SK-N-SH (cell line): ENCODE data around the gene BOD1. TPM values are rescaled to one million over a fixed set of nuclear protein-coding genes. Genes with fewer than 3 reads are reported as not detected.

Experiments
- CTCF ChIA-PET: fragments of 300-600, 350-600 bp; formaldehyde crosslinking; extraction: SDS; loops from one replicate; lab custom pipeline; 2021; lab: Yijun Ruan, JAX
- POLR2A ChIA-PET: fragments of 350-600 bp; sonication (Branson Sonifier 250); formaldehyde crosslinking; extraction: SDS; loops from one replicate; lab custom pipeline; 2020; ENCODE audit warnings: antibody characterized with exemption, inconsistent platforms; lab: Yijun Ruan, JAX
- DNase-seq: peaks from one replicate; pipeline ENCODE4 v3.0.0; 2012
- H2AFZ ChIP-seq: fragments of 200-600 bp; sonication (generic); 2 replicates; pipeline ENCODE4 v1.8.1; 2016; ENCODE audit warnings: antibody characterized with exemption, mild to moderate bottlenecking, low read depth
- H3F3A ChIP-seq: fragments of 200-600 bp; sonication (generic); replicated peaks from 2 replicates; pipeline ENCODE3; 2016; ENCODE audit warnings: antibody characterized with exemption, mild to moderate bottlenecking; ENCODE audit not compliant: insufficient read depth
- H3K27ac ChIP-seq, 2 experiments: fragments of 200-500 bp in 1 of 2; fragments of 200-600 bp in 1 of 2; sonication (Bioruptor generic) in 1 of 2; sonication (generic), shearing (Covaris generic) in 1 of 2; 2 replicates each; pipeline versions ENCODE4 v1.5.1 to v1.6.1; 2014 to 2016; ENCODE audit warnings: low read depth in 2 of 2, inconsistent platforms in 1 of 2, low read length in 1 of 2, mild to moderate bottlenecking in 1 of 2, mixed read lengths in 1 of 2
- H3K27me3 ChIP-seq: fragments of 200-600 bp; sonication (generic), shearing (Covaris generic); 2 replicates; pipeline ENCODE4 v1.6.1; 2016; ENCODE audit warnings: mixed run types; ENCODE audit not compliant: insufficient read depth
- H3K36me3 ChIP-seq, 2 experiments: fragments of 200-500 bp in 1 of 2; fragments of 200-600 bp in 1 of 2; sonication (Bioruptor generic) in 1 of 2; sonication (generic) in 1 of 2; replicated peaks in 1 of 2; 2 replicates each; pipeline versions ENCODE3 to v1.5.1; 2014 to 2016; ENCODE audit warnings: low read length in 1 of 2, mild to moderate bottlenecking in 1 of 2; ENCODE audit not compliant: insufficient read depth in 2 of 2, control insufficient read depth in 1 of 2
- H3K4me1 ChIP-seq, 2 experiments: fragments of 200-500 bp in 1 of 2; fragments of 200-600 bp in 1 of 2; sonication (Bioruptor generic) in 1 of 2; sonication (generic), shearing (Covaris generic) in 1 of 2; 2 replicates each; pipeline versions ENCODE4 v1.5.1 to v1.6.1; 2014 to 2016; ENCODE audit warnings: low read depth in 1 of 2, low read length in 1 of 2, mixed run types in 1 of 2; ENCODE audit not compliant: insufficient read depth in 2 of 2, control insufficient read depth in 1 of 2
- H3K4me2 ChIP-seq: fragments of 200-600 bp; sonication (generic), shearing (Covaris generic); 2 replicates; pipeline ENCODE4 v1.6.1; 2017; ENCODE audit warnings: mixed run types
- H3K4me3 ChIP-seq, 2 experiments: fragments of 200-500 bp in 1 of 2; fragments of 200-600 bp in 1 of 2; sonication (Bioruptor generic) in 1 of 2; sonication (generic), shearing (Covaris generic) in 1 of 2; 2 replicates each; pipeline versions ENCODE4 v1.5.1 to v1.8.1; 2014 to 2016; ENCODE audit warnings: low read depth in 2 of 2, inconsistent platforms in 1 of 2, low read length in 1 of 2, mild to moderate bottlenecking in 1 of 2, mixed read lengths in 1 of 2, moderate library complexity in 1 of 2
- H3K79me2 ChIP-seq: fragments of 200-600 bp; sonication (generic); 2 replicates; pipeline ENCODE4 v1.8.1; 2017; ENCODE audit warnings: mild to moderate bottlenecking; ENCODE audit not compliant: insufficient read depth
- H3K9ac ChIP-seq: fragments of 200-600 bp; sonication (generic); 2 replicates; pipeline ENCODE4 v1.6.1; 2017; ENCODE audit warnings: mixed run types
- H3K9me2 ChIP-seq: fragments of 200-600 bp; sonication (generic); 2 replicates; pipeline ENCODE4 v1.6.1; 2017; ENCODE audit warnings: mixed run types
- H3K9me3 ChIP-seq: fragments of 200-600 bp; sonication (generic); 2 replicates; pipeline ENCODE4 v1.6.1; 2017; ENCODE audit warnings: mixed run types, mild to moderate bottlenecking, moderate library complexity
- H4K20me1 ChIP-seq: fragments of 200-600 bp; sonication (generic); 2 replicates; pipeline ENCODE4 v1.6.1; 2017; ENCODE audit warnings: mild to moderate bottlenecking, mixed run types; ENCODE audit not compliant: insufficient read depth
- CHD2 ChIP-seq: fragments of 150-350 bp; IDR thresholded peaks from 2 replicates; pipeline ENCODE4 v1.6.1; 2018; ENCODE audit warnings: low read length; ENCODE audit not compliant: partially characterized antibody
- ELF1 ChIP-seq: IDR thresholded peaks from 2 replicates; pipeline ENCODE4 v1.4.0; 2012
- EZH2phosphoT487 ChIP-seq: fragments of 200-600 bp; sonication (generic); IDR thresholded peaks from 2 replicates; pipeline ENCODE4 v1.6.1; 2017; ENCODE audit warnings: low read depth, mixed run types, mild to moderate bottlenecking, antibody characterized with exemption, moderate library complexity, borderline replicate concordance
- FOSL2 ChIP-seq: IDR thresholded peaks from 2 replicates; pipeline ENCODE4 v1.4.0; 2012; ENCODE audit warnings: low read depth, mild to moderate bottlenecking, moderate library complexity, borderline replicate concordance
- FOXJ3 ChIP-seq: sonication (generic); formaldehyde crosslinking; IDR thresholded peaks from 2 replicates; pipeline ENCODE4 v1.5.1; 2020; ENCODE audit warnings: mild to moderate bottlenecking, missing genetic modification reagents
- FOXM1 ChIP-seq: IDR thresholded peaks from 2 replicates; pipeline ENCODE4 v1.4.0; 2012; ENCODE audit warnings: low read depth, mild to moderate bottlenecking
- GABPA ChIP-seq: IDR thresholded peaks from 2 replicates; pipeline ENCODE4 v1.4.0; 2012; ENCODE audit warnings: low read depth, mild to moderate bottlenecking
- JUND ChIP-seq: IDR thresholded peaks from 2 replicates; pipeline ENCODE4 v1.4.0; 2012
- MXI1 ChIP-seq: IDR thresholded peaks from 2 replicates; pipeline ENCODE4 v1.6.1; 2012; ENCODE audit warnings: mild to moderate bottlenecking, low read depth, low read length, improper control_type of control experiment
- NFIC ChIP-seq: IDR thresholded peaks from 2 replicates; pipeline ENCODE4 v1.4.0; 2012; ENCODE audit warnings: borderline replicate concordance
- NRF1 ChIP-seq: IDR thresholded peaks from 2 replicates; pipeline ENCODE4 v1.6.1; 2012; ENCODE audit warnings: low read depth, mild to moderate bottlenecking, low read length
- POLR2AphosphoS5 ChIP-seq: IDR thresholded peaks from 2 replicates; pipeline ENCODE4 v1.6.1; 2012; ENCODE audit warnings: low read depth, low read length
- RAD21 ChIP-seq: IDR thresholded peaks from 2 replicates; pipeline ENCODE4 v1.6.1; 2012; ENCODE audit warnings: mild to moderate bottlenecking, low read length
- TAF1 ChIP-seq: IDR thresholded peaks from 2 replicates; pipeline ENCODE4 v1.6.1; 2012; ENCODE audit warnings: low read depth, mild to moderate bottlenecking, low read length, moderate library complexity, borderline replicate concordance
- TCF12 ChIP-seq: IDR thresholded peaks from 2 replicates; pipeline ENCODE4 v1.4.0; 2012
- TEAD4 ChIP-seq: IDR thresholded peaks from 2 replicates; pipeline ENCODE4 v1.4.0; 2012; ENCODE audit warnings: mild to moderate bottlenecking, borderline replicate concordance; ENCODE audit not compliant: insufficient read depth
- WGBS: methylation state at CpG from one replicate; pipeline ENCODE4 v1.1.6; 2017; ENCODE audit warnings: low lambda C conversion rate; 5-methylcytosine and 5-hydroxymethylcytosine counted together
- polyA plus RNA-seq, 3 experiments: library from polyadenylated mRNA; depleted of rRNA; stranded (reverse); fragments of >200 nt; gene quantifications; 2 replicates each; pipeline ENCODE4 v1.2.3, GENCODE V29; 2012
- TF ChIP-seq, protein P1 (sequence below): IDR thresholded peaks from 2 replicates; pipeline ENCODE4; 2012
- TF ChIP-seq, protein P2 (sequence below): IDR thresholded peaks from 2 replicates; pipeline ENCODE4 v1.4.0; 2012; ENCODE audit warnings: low read depth
- TF ChIP-seq, protein P3 (sequence below): IDR thresholded peaks from 2 replicates; pipeline ENCODE4 v1.4.0; 2012; ENCODE audit warnings: low read depth, borderline replicate concordance
- TF ChIP-seq, protein P4 (sequence below): fragments of 200-600 bp; sonication (generic); IDR thresholded peaks from 2 replicates; pipeline ENCODE4 v1.6.1; 2017; ENCODE audit warnings: antibody characterized with exemption, mild to moderate bottlenecking, moderate library complexity

BOD1 gene
- polyA plus RNA-seq, 1 of the 3 experiments (the other 2 are of a cell fraction): 45.3 TPM

DNA sequence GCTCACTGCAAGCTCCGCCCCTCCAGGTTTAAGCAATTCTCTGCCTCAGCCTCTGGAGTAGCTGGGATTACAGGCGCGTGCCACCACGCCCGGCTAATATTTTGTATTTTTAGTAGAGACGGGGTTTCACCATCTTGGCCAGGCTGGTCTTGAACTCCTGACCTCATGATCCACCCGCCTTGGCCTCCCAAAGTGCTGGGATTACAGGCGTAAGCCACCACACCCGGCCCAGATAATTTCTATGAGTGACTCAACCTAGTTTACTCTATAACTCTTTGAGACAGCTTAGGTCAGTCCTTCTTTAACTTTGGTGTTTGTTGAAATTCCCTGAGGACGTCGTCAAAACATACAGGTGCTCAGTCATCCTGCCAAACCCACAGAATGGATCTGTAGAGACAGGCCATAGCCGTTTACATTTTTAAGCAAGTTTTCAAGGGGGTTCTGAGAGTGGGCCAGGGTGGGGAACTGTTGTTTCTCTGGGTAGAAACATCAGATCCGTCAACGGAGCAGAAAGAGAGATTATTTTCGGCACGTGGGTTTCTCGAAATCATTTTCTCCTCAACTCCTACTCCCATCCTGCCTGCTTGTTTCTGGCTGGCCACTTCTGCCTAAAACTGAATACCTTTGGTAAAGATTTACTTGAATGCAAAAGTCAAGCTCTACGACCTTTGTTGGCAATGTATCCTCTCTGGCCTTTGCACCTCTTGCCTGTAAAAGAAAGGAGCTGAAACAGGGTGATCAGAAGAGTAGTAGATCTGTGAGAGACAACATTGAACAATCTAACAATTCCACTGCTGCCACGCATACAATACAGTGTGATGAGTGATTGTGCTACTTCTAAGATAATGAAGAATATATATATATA, 6.0 kb upstream of the BOD1 start:
- CTCF ChIA-PET: interaction anchor here (0.8 to 14.1 kb wide), 3 partner anchors 303 to 695 kb away, joined by 5 to 162 read pairs (median 11); no protein-coding TSS in a partner anchor
- Histone ChIP-seq H2AFZ (no peak overlapping the region), H3K9me2 (no peaks in the 10 kb centered on the region), H3K27me3 (no peaks in the 10 kb centered on the region), H3K4me2 (no peak overlapping the region), H3K9ac (no peak overlapping the region), H3K27ac (no peak overlapping the region), H3F3A (no peaks in the 10 kb centered on the region), H3K9me3 (no peaks in the 10 kb centered on the region), H3K4me1 (peaks cover 0 to 5% of the 10 kb centered on the region in 2 experiments; a peak in 1 of 4 replicates), H4K20me1 (no peaks in the 10 kb centered on the region), H3K79me2 (no peaks in the 10 kb centered on the region), H3K4me3 (no peak overlapping the region), H3K36me3 (no peaks in the 10 kb centered on the region)
- no peak for TF ChIP-seq FOXM1
- TF ChIP-seq, protein P1, sequence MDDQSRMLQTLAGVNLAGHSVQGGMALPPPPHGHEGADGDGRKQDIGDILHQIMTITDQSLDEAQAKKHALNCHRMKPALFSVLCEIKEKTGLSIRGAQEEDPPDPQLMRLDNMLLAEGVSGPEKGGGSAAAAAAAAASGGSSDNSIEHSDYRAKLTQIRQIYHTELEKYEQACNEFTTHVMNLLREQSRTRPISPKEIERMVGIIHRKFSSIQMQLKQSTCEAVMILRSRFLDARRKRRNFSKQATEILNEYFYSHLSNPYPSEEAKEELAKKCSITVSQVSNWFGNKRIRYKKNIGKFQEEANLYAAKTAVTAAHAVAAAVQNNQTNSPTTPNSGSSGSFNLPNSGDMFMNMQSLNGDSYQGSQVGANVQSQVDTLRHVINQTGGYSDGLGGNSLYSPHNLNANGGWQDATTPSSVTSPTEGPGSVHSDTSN: no peak
- TF ChIP-seq GABPA: no peak
- no peak for TF ChIP-seq TEAD4
- no peak for TF ChIP-seq NFIC
- TF ChIP-seq TCF12: no peak
- TF ChIP-seq, protein P2, sequence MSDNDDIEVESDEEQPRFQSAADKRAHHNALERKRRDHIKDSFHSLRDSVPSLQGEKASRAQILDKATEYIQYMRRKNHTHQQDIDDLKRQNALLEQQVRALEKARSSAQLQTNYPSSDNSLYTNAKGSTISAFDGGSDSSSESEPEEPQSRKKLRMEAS: no peak
- TF ChIP-seq, protein P3, sequence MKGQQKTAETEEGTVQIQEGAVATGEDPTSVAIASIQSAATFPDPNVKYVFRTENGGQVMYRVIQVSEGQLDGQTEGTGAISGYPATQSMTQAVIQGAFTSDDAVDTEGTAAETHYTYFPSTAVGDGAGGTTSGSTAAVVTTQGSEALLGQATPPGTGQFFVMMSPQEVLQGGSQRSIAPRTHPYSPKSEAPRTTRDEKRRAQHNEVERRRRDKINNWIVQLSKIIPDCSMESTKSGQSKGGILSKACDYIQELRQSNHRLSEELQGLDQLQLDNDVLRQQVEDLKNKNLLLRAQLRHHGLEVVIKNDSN: no peak
- no peak for TF ChIP-seq MXI1
- TF ChIP-seq FOXJ3: no peak
- TF ChIP-seq, protein P4, sequence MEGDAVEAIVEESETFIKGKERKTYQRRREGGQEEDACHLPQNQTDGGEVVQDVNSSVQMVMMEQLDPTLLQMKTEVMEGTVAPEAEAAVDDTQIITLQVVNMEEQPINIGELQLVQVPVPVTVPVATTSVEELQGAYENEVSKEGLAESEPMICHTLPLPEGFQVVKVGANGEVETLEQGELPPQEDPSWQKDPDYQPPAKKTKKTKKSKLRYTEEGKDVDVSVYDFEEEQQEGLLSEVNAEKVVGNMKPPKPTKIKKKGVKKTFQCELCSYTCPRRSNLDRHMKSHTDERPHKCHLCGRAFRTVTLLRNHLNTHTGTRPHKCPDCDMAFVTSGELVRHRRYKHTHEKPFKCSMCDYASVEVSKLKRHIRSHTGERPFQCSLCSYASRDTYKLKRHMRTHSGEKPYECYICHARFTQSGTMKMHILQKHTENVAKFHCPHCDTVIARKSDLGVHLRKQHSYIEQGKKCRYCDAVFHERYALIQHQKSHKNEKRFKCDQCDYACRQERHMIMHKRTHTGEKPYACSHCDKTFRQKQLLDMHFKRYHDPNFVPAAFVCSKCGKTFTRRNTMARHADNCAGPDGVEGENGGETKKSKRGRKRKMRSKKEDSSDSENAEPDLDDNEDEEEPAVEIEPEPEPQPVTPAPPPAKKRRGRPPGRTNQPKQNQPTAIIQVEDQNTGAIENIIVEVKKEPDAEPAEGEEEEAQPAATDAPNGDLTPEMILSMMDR: no peak
- no peak for TF ChIP-seq POLR2AphosphoS5
- TF ChIP-seq NRF1: no peak
- TF ChIP-seq EZH2phosphoT487: no peak
- no peak for TF ChIP-seq CHD2
- no peak for TF ChIP-seq FOSL2
- TF ChIP-seq ELF1: no peak
- TF ChIP-seq TAF1: no peak
- no peak for TF ChIP-seq JUND
- no peak for TF ChIP-seq RAD21
- DNase-seq: no peak
- POLR2A ChIA-PET: no interaction called here
- 86% methylated on average over 17 of the region's 19 CpGs for WGBS
